HCT116 (cell line): ENCODE measurements around the gene C1QTNF3. TPM values are rescaled to one million over a fixed set of nuclear protein-coding genes. Genes with fewer than 3 reads are reported as not detected.

ENCODE experiments used
- ATAC-seq: fragments of 200-7000 bp; cut with Tn5 transposase; 2 replicates; pipeline ENCODE4 v1.9.1; 2020; ENCODE audit warnings: mild to moderate bottlenecking, moderate library complexity
- BruUV-seq: library from RNA; stranded (reverse); fragments of 400-500 nt; replicated peaks from 2 replicates; lab custom pipeline; 2021; lab: Mats Ljungman, UMichigan
- CTCF ChIA-PET: fragments of 300-600 bp; sonication (Branson Sonifier 250); formaldehyde crosslinking; loops from one replicate; lab custom pipeline; 2021; ENCODE audit warnings: antibody characterized with exemption; lab: Charles Lee
- POLR2A ChIA-PET: fragments of 300-600, 350-600 bp; sonication (Branson Sonifier 250); formaldehyde crosslinking; loops from one replicate; lab custom pipeline; 2021; ENCODE audit warnings: antibody characterized with exemption; lab: Charles Lee
- RAD21 ChIA-PET, 2 experiments: fragments of 300-600 bp; sonication (Branson Sonifier 250); formaldehyde crosslinking; loops; one replicate each; lab custom pipeline; 2023; ENCODE audit warnings: low total read pairs in 2 of 2; ENCODE audit not compliant: uncharacterized antibody in 2 of 2, unreplicated experiment in 2 of 2, low non-redundant PET in 1 of 2; lab: Charles Lee
- DNase-seq: peaks from one replicate; pipeline ENCODE4 v3.0.0-alpha.2; 2010; ENCODE audit warnings: low read depth, low spot score
- H2AFZ ChIP-seq: fragments of 200-600 bp; shearing (Covaris generic), sonication (generic); 2 replicates; pipeline ENCODE4 v1.6.1; 2017; ENCODE audit warnings: low read depth, mixed run types, mixed read lengths, antibody characterized with exemption, low read length; ENCODE audit not compliant: poor library complexity, severe bottlenecking
- H3K27ac ChIP-seq: 2 replicates; pipeline ENCODE4 v1.5.1; 2012; ENCODE audit warnings: low read depth, low read length
- H3K27me3 ChIP-seq: fragments of 200-600 bp; sonication (generic); 2 replicates; pipeline ENCODE4 v1.6.1; 2016; ENCODE audit warnings: mixed run types, low read length, mixed read lengths; ENCODE audit not compliant: insufficient read depth
- H3K36me3 ChIP-seq, 2 experiments: fragments of 200-500 bp in 1 of 2; fragments of 200-600 bp in 1 of 2; sonication (Bioruptor generic) in 1 of 2; sonication (generic) in 1 of 2; 2 replicates each; pipeline versions ENCODE4 v1.5.1 to v1.6.1; 2014 to 2016; ENCODE audit warnings: low read length in 2 of 2, inconsistent platforms in 1 of 2, mixed read lengths in 1 of 2, mixed run types in 1 of 2; ENCODE audit not compliant: insufficient read depth in 2 of 2, control insufficient read depth in 1 of 2
- H3K4me1 ChIP-seq, 2 experiments: fragments of 200-600 bp in 1 of 2; sonication (generic) in 1 of 2; 2 replicates each; pipeline versions ENCODE4 v1.5.1 to v1.6.1; 2012 to 2017; ENCODE audit warnings: low read length in 2 of 2, inconsistent platforms in 1 of 2, mild to moderate bottlenecking in 1 of 2, mixed read lengths in 1 of 2, mixed run types in 1 of 2, moderate library complexity in 1 of 2; ENCODE audit not compliant: insufficient read depth in 2 of 2, control insufficient read depth in 1 of 2
- H3K4me2 ChIP-seq: fragments of 200-600 bp; sonication (generic); 2 replicates; pipeline ENCODE4 v1.6.1; 2017; ENCODE audit warnings: mixed run types, low read length, mixed read lengths
- H3K4me3 ChIP-seq, 2 experiments: fragments of 200-600 bp in 1 of 2; sonication (generic) in 1 of 2; replicated peaks in 1 of 2; 2 replicates each; pipeline ENCODE4 v1.5.1; 2011 to 2016; ENCODE audit warnings: low read length in 2 of 2, control low read depth in 1 of 2, low read depth in 1 of 2, mild to moderate bottlenecking in 1 of 2, mixed read lengths in 1 of 2, mixed run types in 1 of 2
- H3K79me2 ChIP-seq: fragments of 200-600 bp; sonication (generic); 2 replicates; pipeline ENCODE4 v1.6.1; 2017; ENCODE audit warnings: mild to moderate bottlenecking, mixed run types, low read length, moderate library complexity, mixed read lengths; ENCODE audit not compliant: insufficient read depth
- H3K9ac ChIP-seq: fragments of 200-600 bp; sonication (generic); 2 replicates; pipeline ENCODE4 v1.6.1; 2016; ENCODE audit warnings: low read length, mixed read lengths
- H3K9me2 ChIP-seq: fragments of 200-600 bp; sonication (generic), shearing (Covaris generic); 2 replicates; pipeline ENCODE4 v1.6.1; 2017; ENCODE audit warnings: mixed run types, mild to moderate bottlenecking, moderate library complexity; ENCODE audit not compliant: insufficient read depth
- H3K9me3 ChIP-seq, 2 experiments: fragments of 200-500 bp in 1 of 2; fragments of 200-600 bp in 1 of 2; sonication (Bioruptor generic) in 1 of 2; sonication (generic) in 1 of 2; 2 replicates each; pipeline ENCODE4 v1.6.1; 2014 to 2017; ENCODE audit warnings: low read length in 2 of 2, mixed read lengths in 2 of 2, inconsistent platforms in 1 of 2, low read depth in 1 of 2, mild to moderate bottlenecking in 1 of 2, mixed run types in 1 of 2, moderate library complexity in 1 of 2; ENCODE audit not compliant: control insufficient read depth in 1 of 2, insufficient read depth in 1 of 2
- H4K20me1 ChIP-seq: fragments of 200-600 bp; sonication (generic), shearing (Covaris generic); 2 replicates; pipeline ENCODE4 v1.6.1; 2017; ENCODE audit warnings: mixed run types, mild to moderate bottlenecking, moderate library complexity; ENCODE audit not compliant: insufficient read depth
- CBX3 ChIP-seq: IDR thresholded peaks from 2 replicates; pipeline ENCODE4 v1.6.1; 2012; ENCODE audit warnings: low read depth
- CEBPB ChIP-seq: IDR thresholded peaks from 2 replicates; pipeline ENCODE4 v1.6.1; 2012; ENCODE audit warnings: low read depth
- EGR1 ChIP-seq: IDR thresholded peaks from 2 replicates; pipeline ENCODE4 v1.6.1; 2012; ENCODE audit warnings: low read depth
- EZH2 ChIP-seq: fragments of 200-600 bp; sonication (generic); IDR thresholded peaks from 2 replicates; pipeline ENCODE4 v1.6.1; 2017; ENCODE audit warnings: antibody characterized with exemption, mixed run types
- EZH2phosphoT487 ChIP-seq: fragments of 200-600 bp; IDR thresholded peaks from 2 replicates; pipeline ENCODE4 v1.6.1; 2018; ENCODE audit warnings: antibody characterized with exemption, borderline replicate concordance
- POLR2A ChIP-seq: IDR thresholded peaks from 2 replicates; pipeline ENCODE4 v1.7.0; 2011; ENCODE audit warnings: borderline replicate concordance; ENCODE audit not compliant: insufficient read depth, insufficient read length; ENCODE audit errors: extremely low read depth
- SIN3A ChIP-seq: IDR thresholded peaks from 2 replicates; pipeline ENCODE4 v1.6.1; 2012; ENCODE audit warnings: low read depth
- TCF7L2 ChIP-seq: IDR thresholded peaks from 2 replicates; pipeline ENCODE4 v1.7.0; 2011; ENCODE audit warnings: borderline replicate concordance, inconsistent platforms; ENCODE audit not compliant: insufficient read depth, insufficient read length; ENCODE audit errors: extremely low read depth
- intact Hi-C: fragments of 100-400 bp; cut with micrococcal nuclease; formaldehyde crosslinking; loops from 2 replicates; pipeline ENCODE4 v1.10.0; 2022
- total RNA-seq: library from RNA; stranded (reverse); gene quantifications from one replicate; pipeline ENCODE4 v1.2.1, GENCODE V29; 2021; ENCODE audit not compliant: unreplicated experiment
- TF ChIP-seq, protein P1 (sequence below), 3 experiments: fragments of 200-600 bp in 1 of 3; sonication (generic) in 1 of 3; IDR thresholded peaks in 2 of 3; conservative IDR thresholded peaks in 1 of 3; 2 replicates each; pipeline ENCODE4 v1.5.1; 2012 to 2017; ENCODE audit warnings: low read depth in 2 of 3, low read length in 2 of 3, antibody characterized with exemption in 1 of 3, borderline replicate concordance in 1 of 3, control low read depth in 1 of 3, mild to moderate bottlenecking in 1 of 3, mixed read lengths in 1 of 3, mixed run types in 1 of 3, moderate library complexity in 1 of 3; ENCODE audit not compliant: insufficient read depth in 1 of 3

The C1QTNF3 gene
- total RNA-seq, 1 experiment from 2014 or later = 2.6 TPM

DNA sequence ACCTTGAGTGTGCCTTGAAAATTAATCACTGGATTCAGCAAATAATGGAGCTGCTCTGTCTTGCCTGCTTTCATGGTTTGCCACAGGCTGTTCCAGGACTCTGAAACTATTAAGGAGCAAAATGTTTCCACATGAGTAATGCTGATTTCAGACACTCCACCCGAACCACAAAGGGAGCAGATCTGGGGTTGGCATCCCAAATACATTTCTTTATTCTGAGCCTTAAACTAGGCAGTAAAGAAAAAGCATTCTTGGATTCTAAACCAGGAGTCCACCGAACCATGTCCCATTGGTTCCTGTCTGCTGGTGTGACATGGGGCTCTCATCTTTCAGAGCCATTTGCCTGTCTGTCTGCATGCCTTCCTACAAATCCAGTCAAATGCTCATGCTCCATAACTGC lies 10.1 kb upstream of the C1QTNF3 start (continued):
- TF ChIP-seq TCF7L2 (no peak), POLR2A (no peak), CEBPB (no peak), CBX3 (no peak)

- no peaks in the 10 kb centered on the region for H3K9me2 ChIP-seq
- no peak overlapping the region for H2AFZ ChIP-seq
- intact Hi-C loops = no loop called here
Measured at GRCh38 chr5:34051374-34051980, 8.5 kb upstream of the C1QTNF3 start.

More at GRCh38 chr5:34051374-34051980, 8.5 kb upstream of the C1QTNF3 start:
- Histone ChIP-seq H3K27ac (no peak overlapping the region), H3K4me2 (no peak overlapping the region), H3K9ac (no peak overlapping the region), H3K79me2 (no peaks in the 10 kb centered on the region)
- DNase-seq = no peak
- TF ChIP-seq, protein P1, sequence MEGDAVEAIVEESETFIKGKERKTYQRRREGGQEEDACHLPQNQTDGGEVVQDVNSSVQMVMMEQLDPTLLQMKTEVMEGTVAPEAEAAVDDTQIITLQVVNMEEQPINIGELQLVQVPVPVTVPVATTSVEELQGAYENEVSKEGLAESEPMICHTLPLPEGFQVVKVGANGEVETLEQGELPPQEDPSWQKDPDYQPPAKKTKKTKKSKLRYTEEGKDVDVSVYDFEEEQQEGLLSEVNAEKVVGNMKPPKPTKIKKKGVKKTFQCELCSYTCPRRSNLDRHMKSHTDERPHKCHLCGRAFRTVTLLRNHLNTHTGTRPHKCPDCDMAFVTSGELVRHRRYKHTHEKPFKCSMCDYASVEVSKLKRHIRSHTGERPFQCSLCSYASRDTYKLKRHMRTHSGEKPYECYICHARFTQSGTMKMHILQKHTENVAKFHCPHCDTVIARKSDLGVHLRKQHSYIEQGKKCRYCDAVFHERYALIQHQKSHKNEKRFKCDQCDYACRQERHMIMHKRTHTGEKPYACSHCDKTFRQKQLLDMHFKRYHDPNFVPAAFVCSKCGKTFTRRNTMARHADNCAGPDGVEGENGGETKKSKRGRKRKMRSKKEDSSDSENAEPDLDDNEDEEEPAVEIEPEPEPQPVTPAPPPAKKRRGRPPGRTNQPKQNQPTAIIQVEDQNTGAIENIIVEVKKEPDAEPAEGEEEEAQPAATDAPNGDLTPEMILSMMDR (IDR thresholded peaks at IDR 0.05 in 2 of 3, conservative IDR thresholded peaks at IDR 0.05 in 1 of 3; ENCODE audit: borderline replicate concordance in 1 of 3, insufficient read depth in 1 of 3, low read depth in 2 of 3, low read length in 2 of 3) = no peak
- no peak for TF ChIP-seq EGR1
- TF ChIP-seq EZH2phosphoT487 = no peak
- TF ChIP-seq CEBPB = no peak
- TF ChIP-seq EZH2 = no peak
- no peak for TF ChIP-seq POLR2A
- no peak for TF ChIP-seq SIN3A
- TF ChIP-seq, all 23 proteins: peak for 0
- ChIA-PET CTCF (no interaction called here), RAD21 (no interaction called here), POLR2A (no interaction called here)
- Histone ChIP-seq H4K20me1 (no peaks in the 10 kb centered on the region), H3K27me3 (no peaks in the 10 kb centered on the region), H3K9me3 (no peaks in the 10 kb centered on the region), H3K36me3 (no peaks in the 10 kb centered on the region), H3K4me1 (no peaks in the 10 kb centered on the region), H3K4me3 (no peak overlapping the region)
- no peak for ATAC-seq
- no TSS peak for BruUV-seq
